AG04449 (cell line): ENCODE results near the gene ZNF536.
"Not testable (repeated sequence)": the region's sequence is repeated elsewhere in the genome, so short reads cannot be mapped to it uniquely, and the experiment has no call there.

ENCODE experiments used
- CTCF ChIA-PET: fragments of 350-600 bp; formaldehyde crosslinking; extraction: SDS; loops from one replicate; lab custom pipeline; 2021; ENCODE audit warnings: antibody characterized with exemption; lab: Yijun Ruan, JAX
- POLR2A ChIA-PET: fragments of 400-600, 350-600 bp; formaldehyde crosslinking; extraction: SDS; loops from one replicate; lab custom pipeline; 2020; ENCODE audit warnings: antibody characterized with exemption, inconsistent platforms; lab: Yijun Ruan, JAX
- DNase-seq: peaks from one replicate; pipeline ENCODE4 v3.0.0-alpha.2; 2010; ENCODE audit warnings: low read depth, low spot score
- H3K4me3 ChIP-seq: 2 replicates; pipeline ENCODE4 v1.5.1; 2011; ENCODE audit warnings: low read depth, mild to moderate bottlenecking, control low read depth, low read length
- TF ChIP-seq, protein P1 (sequence below): IDR thresholded peaks from one replicate; pipeline ENCODE4 v1.5.1; 2011; ENCODE audit warnings: mild to moderate bottlenecking, moderate library complexity, low read length, control low read depth, inconsistent platforms; ENCODE audit not compliant: insufficient read depth; ENCODE audit errors: missing control alignments

Gene ZNF536

DNA sequence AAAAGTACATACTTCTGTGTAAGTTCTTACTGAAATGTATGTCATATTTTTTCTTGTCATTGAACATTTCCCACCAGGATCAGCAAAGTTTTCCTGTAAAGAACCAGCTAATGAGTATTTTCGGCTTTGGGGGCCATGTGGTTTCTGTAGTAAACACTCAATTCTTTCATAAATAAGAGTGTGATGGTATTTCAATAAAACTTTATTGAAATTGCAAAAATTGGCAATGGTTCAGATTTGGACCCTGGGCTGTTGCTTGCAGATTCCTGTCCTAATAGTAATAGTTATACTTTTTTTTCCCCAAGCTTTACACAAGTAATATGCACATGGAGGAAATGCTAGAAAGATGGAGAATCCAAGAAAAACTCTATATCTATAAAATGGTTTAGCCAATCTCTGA is 83.7 kb downstream of the ZNF536 start:
- H3K4me3 ChIP-seq: no peak overlapping the region
- TF ChIP-seq, protein P1, sequence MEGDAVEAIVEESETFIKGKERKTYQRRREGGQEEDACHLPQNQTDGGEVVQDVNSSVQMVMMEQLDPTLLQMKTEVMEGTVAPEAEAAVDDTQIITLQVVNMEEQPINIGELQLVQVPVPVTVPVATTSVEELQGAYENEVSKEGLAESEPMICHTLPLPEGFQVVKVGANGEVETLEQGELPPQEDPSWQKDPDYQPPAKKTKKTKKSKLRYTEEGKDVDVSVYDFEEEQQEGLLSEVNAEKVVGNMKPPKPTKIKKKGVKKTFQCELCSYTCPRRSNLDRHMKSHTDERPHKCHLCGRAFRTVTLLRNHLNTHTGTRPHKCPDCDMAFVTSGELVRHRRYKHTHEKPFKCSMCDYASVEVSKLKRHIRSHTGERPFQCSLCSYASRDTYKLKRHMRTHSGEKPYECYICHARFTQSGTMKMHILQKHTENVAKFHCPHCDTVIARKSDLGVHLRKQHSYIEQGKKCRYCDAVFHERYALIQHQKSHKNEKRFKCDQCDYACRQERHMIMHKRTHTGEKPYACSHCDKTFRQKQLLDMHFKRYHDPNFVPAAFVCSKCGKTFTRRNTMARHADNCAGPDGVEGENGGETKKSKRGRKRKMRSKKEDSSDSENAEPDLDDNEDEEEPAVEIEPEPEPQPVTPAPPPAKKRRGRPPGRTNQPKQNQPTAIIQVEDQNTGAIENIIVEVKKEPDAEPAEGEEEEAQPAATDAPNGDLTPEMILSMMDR: no peak
- DNase-seq: no peak
- POLR2A ChIA-PET: no interaction called here
- CTCF ChIA-PET: no interaction called here

DNA sequence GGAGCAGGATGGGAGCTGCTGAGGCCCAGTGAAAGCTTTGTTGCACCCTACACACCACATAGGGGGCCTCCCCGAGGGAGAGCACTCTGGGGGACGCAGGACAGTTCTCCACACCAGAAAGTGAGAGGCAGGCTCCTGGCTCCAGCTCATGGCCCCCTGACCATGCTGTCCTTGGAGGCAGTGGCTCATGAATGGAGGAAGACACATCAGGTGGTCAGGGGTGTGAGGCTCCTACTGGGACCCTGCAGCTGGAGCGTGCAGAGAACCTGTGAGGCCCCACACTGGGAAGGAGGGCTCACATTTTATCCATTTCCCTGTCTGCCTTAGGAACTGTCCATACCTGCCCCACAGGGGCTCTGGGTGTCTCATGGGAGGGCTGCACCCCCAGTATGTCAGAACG is 85.3 kb downstream of the ZNF536 start:
- POLR2A ChIA-PET: no interaction called here
- TF ChIP-seq, protein P1: no peak
- DNase-seq: no peak
- no peak overlapping the region for H3K4me3 ChIP-seq
- CTCF ChIA-PET: no interaction called here

DNA sequence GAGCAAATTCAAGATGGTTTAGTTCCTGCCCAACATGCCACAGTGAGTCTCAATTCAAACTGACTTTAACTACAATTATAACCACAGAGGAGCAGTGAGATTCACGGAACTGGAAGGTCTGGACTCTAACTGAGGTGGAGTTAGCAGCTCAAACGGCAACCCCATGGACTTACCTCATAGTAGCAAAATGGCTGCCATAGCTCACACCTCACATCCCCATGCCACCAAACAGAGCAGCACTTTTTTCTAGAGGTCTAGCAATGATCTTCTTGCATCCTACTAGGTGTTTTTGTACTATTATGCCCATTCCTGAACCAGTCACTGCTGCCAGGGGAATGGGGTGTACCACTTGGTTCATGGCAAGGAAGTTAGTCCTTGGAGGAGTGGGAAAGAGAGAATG is 87.7 kb downstream of the ZNF536 start:
- DNase-seq: no peak
- no peak overlapping the region for H3K4me3 ChIP-seq
- TF ChIP-seq, protein P1: no peak
- ChIA-PET CTCF (no interaction called here), POLR2A (no interaction called here)

DNA sequence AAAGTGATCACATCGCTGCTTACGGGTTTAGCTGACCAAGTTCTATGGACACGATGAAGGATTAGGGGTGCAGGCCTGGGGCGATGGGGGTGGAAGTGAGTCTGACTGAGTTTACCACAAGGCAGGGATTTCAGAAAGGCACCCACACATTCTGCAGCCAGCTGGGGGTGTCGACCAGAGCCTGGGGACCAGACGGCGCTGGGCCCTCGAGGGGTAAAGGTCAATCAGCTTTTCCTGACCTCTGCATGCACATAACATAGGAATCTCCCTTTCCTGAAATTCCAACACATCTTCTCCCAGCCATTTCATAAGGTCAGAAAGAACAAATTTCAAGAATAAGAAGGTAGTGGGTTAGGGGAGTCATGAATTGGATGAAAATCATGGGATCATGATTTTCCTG is 92.0 kb downstream of the ZNF536 start:
- POLR2A ChIA-PET: no interaction called here
- TF ChIP-seq, protein P1: no peak

DNA sequence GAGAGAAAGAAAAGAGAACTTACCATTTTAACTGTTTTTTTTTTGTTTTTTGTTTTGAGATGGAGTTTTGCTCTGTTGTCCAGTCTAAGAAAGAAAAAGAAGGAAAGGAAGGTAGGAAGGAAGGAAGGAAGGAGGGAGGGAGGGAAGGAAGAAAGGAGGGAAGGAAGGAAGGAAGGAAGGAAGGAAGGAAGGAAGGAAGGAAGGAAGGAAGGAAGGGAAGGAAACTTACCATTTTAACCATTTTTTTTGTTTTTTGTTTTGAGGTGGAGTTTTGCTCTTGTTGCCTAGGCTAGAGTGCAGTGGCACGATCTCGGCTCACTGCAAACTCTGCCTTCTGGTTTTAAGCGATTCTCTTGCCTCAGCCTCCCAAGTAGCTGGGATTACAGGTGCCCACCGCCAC is 94.4 kb downstream of the ZNF536 start:
- CTCF ChIA-PET, H3K4me3 ChIP-seq, POLR2A ChIA-PET, DNase-seq: not testable (repeated sequence)

More for the DNA sequence above, 92.0 kb downstream of the ZNF536 start:
- CTCF ChIA-PET: no interaction called here
- no peak overlapping the region for H3K4me3 ChIP-seq
- DNase-seq: no peak

DNA sequence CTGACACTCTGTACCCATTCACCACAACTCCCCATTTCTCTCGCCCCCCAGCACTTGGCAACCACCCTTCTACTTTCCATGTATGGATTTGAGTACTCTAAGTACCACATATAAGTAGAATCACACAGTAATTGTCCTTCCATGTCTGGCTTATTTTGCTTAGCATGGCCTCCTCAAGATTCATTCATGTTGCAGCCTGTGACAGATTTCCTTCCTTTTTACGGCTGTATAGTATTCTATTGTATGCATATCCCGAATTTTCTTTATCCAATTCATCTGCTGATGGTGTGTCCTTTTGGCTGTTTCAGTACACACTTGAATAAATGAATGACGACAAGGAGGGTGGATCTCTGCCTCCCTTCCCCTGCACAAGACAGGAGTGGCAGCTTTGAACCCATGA is 95.1 kb downstream of the ZNF536 start:
- ChIA-PET CTCF (no interaction called here), POLR2A (no interaction called here)
- no peak for DNase-seq
- TF ChIP-seq, protein P1: no peak
- no peak overlapping the region for H3K4me3 ChIP-seq

DNA sequence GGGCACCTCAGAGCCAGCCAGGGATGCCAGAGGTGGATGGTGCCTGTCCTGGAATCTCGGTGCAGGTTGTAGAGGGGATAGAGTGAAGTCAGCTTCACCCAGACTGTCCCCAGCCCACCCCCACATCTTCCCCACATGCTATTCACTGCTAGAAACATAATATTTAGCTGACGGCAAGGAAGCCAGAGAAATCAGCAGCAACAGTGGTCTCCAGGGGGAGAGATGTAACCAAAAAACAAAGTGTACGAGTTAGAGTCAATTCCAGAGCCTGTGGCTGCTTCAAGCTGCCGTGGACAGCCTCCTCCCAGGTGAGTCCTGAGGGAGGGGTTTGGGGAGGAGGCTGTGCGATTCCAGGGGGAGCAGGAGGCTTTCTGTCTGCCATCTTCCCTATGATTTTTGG is 97.6 kb downstream of the ZNF536 start:
- ChIA-PET POLR2A (no interaction called here), CTCF (interaction anchor here (0.6 kb wide), 1 partner anchor 911 kb away, joined by 3 read pairs; no protein-coding TSS in a partner anchor)
- H3K4me3 ChIP-seq: no peak overlapping the region
- DNase-seq: no peak
- TF ChIP-seq, protein P1: no peak
